ENCODE measurements around the gene RAB8B. TPM values are rescaled to one million over a fixed set of nuclear protein-coding genes. Genes with fewer than 3 reads are reported as not detected.

Gene RAB8B
- total and polyA plus RNA-seq, 2 experiments from 2014 or later: 5.1 to 12.4 TPM

GRCh38 chr15:63305260-63305659, 115.9 kb downstream of the RAB8B start:
- Histone ChIP-seq H3K27ac (no peak overlapping the region), H3K4me3 (no peak overlapping the region), H3K9me3 (ENCODE audit: low read depth) (no peaks in the 10 kb centered on the region), H3K4me1 (ENCODE audit: low read depth) (no peaks in the 10 kb centered on the region), H3K27me3 (no peaks in the 10 kb centered on the region), H3K36me3 (no peaks in the 10 kb centered on the region)
- TF ChIP-seq CTCF (IDR thresholded peaks at IDR 0.05; ENCODE audit: low read depth, low read length): no peak
- DNase-seq (ENCODE audit: low read depth in 1 of 2, low spot score in 1 of 2): no peak

DNA sequence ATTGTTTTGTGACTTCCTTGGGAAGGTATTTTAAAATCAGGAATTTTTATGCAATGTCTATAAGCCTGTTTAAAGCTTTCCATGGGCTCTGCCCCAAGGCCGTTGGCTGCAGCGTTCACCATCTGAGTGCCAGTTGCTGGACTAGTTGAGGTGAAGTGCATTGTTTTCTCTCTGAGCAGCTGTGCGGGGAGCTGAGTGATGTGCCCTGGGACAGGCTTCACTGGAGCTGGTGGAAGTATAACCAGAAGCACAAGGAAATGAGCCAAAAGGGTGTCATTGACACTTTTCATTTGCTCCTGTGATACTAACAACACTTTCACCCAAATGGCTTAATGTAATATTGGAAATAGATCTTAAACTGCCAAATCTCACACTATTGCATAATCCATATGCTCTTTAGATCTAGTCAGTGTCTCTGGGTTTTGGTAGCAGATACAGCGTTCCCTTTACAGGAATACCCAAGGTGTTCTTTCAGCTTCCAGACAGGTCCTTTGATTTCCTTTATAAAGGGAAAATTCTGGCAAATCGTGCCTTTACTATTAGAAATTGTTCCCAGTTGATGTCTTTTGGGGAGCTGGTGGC, 117.2 kb downstream of the RAB8B start:
- TF ChIP-seq CTCF (IDR thresholded peaks at IDR 0.05; ENCODE audit: low read depth, low read length): no peak
- Histone ChIP-seq H3K9me3 (ENCODE audit: low read depth) (no peaks in the 10 kb centered on the region), H3K4me3 (no peak overlapping the region), H3K4me1 (ENCODE audit: low read depth) (no peaks in the 10 kb centered on the region), H3K27ac (no peak overlapping the region), H3K27me3 (no peaks in the 10 kb centered on the region), H3K36me3 (no peaks in the 10 kb centered on the region)
- DNase-seq (ENCODE audit: low read depth in 1 of 2, low spot score in 1 of 2): no peak

DNA sequence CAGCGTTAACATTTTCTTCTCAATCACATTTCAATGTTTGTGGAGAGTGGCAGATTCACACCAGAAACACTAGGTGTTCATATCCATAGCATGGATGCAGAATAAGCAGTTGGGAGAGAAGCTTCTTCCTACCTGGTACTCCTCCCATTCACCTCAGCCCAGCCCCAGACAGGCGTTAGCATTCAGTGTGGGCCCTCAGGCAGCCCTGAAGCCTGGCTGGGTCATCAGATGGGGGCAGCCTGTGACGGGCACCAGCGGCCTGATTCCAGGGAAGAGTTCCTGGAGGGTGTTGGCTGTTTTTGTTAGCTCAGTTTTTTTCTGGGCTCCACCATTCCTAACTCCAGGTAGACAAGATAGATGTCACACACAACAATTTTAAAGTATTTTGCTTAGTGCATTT, 119.1 kb downstream of the RAB8B start:
- Histone ChIP-seq H3K9me3 (ENCODE audit: low read depth) (no peaks in the 10 kb centered on the region), H3K27me3 (no peaks in the 10 kb centered on the region), H3K27ac (no peak overlapping the region), H3K4me3 (no peak overlapping the region), H3K36me3 (no peaks in the 10 kb centered on the region), H3K4me1 (ENCODE audit: low read depth) (no peaks in the 10 kb centered on the region)
- DNase-seq (ENCODE audit: low read depth in 1 of 2, low spot score in 1 of 2): no peak
- no peak for TF ChIP-seq CTCF (IDR thresholded peaks at IDR 0.05; ENCODE audit: low read depth, low read length)

DNA sequence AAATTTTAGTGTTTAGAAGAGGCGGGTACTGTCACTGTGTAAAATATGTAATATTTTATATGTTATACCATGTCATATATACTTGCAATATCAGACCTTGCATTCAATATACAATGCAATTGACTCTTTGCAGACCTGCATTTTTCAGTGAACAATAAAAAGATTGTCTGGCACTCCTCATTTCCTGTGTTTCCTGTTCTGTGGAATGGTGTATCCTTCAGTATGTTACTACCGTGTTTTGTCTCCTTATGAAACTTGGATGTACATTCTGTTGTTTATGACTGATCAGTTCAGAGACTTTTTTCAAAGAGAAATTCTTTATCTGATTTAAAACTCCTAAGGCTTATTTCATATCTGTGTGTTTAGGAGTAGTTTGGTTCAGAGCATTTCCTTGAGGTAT, 119.5 kb downstream of the RAB8B start:
- Histone ChIP-seq H3K36me3 (no peaks in the 10 kb centered on the region), H3K4me3 (no peak overlapping the region), H3K27ac (no peak overlapping the region), H3K4me1 (ENCODE audit: low read depth) (no peaks in the 10 kb centered on the region), H3K9me3 (ENCODE audit: low read depth) (no peaks in the 10 kb centered on the region), H3K27me3 (no peaks in the 10 kb centered on the region)
- TF ChIP-seq CTCF (IDR thresholded peaks at IDR 0.05; ENCODE audit: low read depth, low read length): no peak
- no peak for DNase-seq (ENCODE audit: low read depth in 1 of 2, low spot score in 1 of 2)

- Histone ChIP-seq H3K9me3 (ENCODE audit: low read depth) (no peaks in the 10 kb centered on the region), H3K4me3 (no peak overlapping the region), H3K27ac (no peak overlapping the region), H3K27me3 (no peaks in the 10 kb centered on the region), H3K36me3 (no peaks in the 10 kb centered on the region), H3K4me1 (ENCODE audit: low read depth) (no peaks in the 10 kb centered on the region)
- peak in 1 of 2 donors; percentile 47 for DNase-seq (ENCODE audit: low read depth in 1 of 2, low spot score in 1 of 2)
- no peak for TF ChIP-seq CTCF (IDR thresholded peaks at IDR 0.05; ENCODE audit: low read depth, low read length)
Measured at GRCh38 chr15:63310646-63311045, 121.2 kb downstream of the RAB8B start.

- no peak overlapping the region for H3K4me3 ChIP-seq
- H3K4me1 ChIP-seq (ENCODE audit: low read depth): no peaks in the 10 kb centered on the region
- H3K27me3 ChIP-seq: no peaks in the 10 kb centered on the region
- TF ChIP-seq CTCF (IDR thresholded peaks at IDR 0.05; ENCODE audit: low read depth, low read length): no peak
- no peak overlapping the region for H3K27ac ChIP-seq
- DNase-seq (ENCODE audit: low read depth in 1 of 2, low spot score in 1 of 2): no peak
- no peaks in the 10 kb centered on the region for H3K36me3 ChIP-seq
- no peaks in the 10 kb centered on the region for H3K9me3 ChIP-seq (ENCODE audit: low read depth)
Measured at GRCh38 chr15:63312286-63312685, 122.9 kb downstream of the RAB8B start.

Data from cardiac muscle cell (in vitro differentiated cells and primary cell).